HEK293 (cell line): ENCODE data around the gene ARL3.
A peak's percentile ranks its signal among the peaks of the same experiment; 100 is the strongest.

Experiments
- CTCF ChIP-seq: fragments of 450-650 bp; formaldehyde crosslinking; IDR thresholded peaks from 2 replicates; pipeline ENCODE4 v1.5.1; 2016; ENCODE audit warnings: missing biosample characterization, missing genetic modification characterization
- GFI1B ChIP-seq: fragments of 450-650 bp; formaldehyde crosslinking; IDR thresholded peaks from 2 replicates; pipeline ENCODE4 v1.5.1; 2016; ENCODE audit warnings: missing biosample characterization, missing genetic modification characterization
- HOXA7 ChIP-seq: sonication (generic); formaldehyde crosslinking; IDR thresholded peaks from 2 replicates; pipeline ENCODE4 v1.8.1; 2022; ENCODE audit warnings: missing genetic modification reagents, borderline replicate concordance
- KLF16 ChIP-seq: fragments of 450-650 bp; formaldehyde crosslinking; IDR thresholded peaks from 2 replicates; pipeline ENCODE4 v1.5.1; 2017; ENCODE audit warnings: missing biosample characterization, missing genetic modification characterization
- OVOL3 ChIP-seq: fragments of 450-650 bp; formaldehyde crosslinking; IDR thresholded peaks from 2 replicates; pipeline ENCODE4 v1.5.1; 2016; ENCODE audit warnings: missing biosample characterization, missing genetic modification characterization
- SCRT2 ChIP-seq: fragments of 450-650 bp; formaldehyde crosslinking; IDR thresholded peaks from 2 replicates; pipeline ENCODE4 v1.5.1; 2016; ENCODE audit warnings: missing biosample characterization, missing genetic modification characterization
- SP7 ChIP-seq: fragments of 450-650 bp; formaldehyde crosslinking; IDR thresholded peaks from 2 replicates; pipeline ENCODE4 v1.5.1; 2016; ENCODE audit warnings: missing biosample characterization, missing genetic modification characterization
- YY2 ChIP-seq: fragments of 450-650 bp; formaldehyde crosslinking; IDR thresholded peaks from 2 replicates; pipeline ENCODE4 v1.5.1; 2016; ENCODE audit warnings: missing biosample characterization, missing genetic modification characterization
- ZFHX2 ChIP-seq: fragments of 450-650 bp; formaldehyde crosslinking; conservative IDR thresholded peaks from 2 replicates; pipeline ENCODE4 v1.5.1; 2016; ENCODE audit warnings: missing biosample characterization, missing genetic modification characterization
- ZNF146 ChIP-seq: fragments of 450-650 bp; formaldehyde crosslinking; IDR thresholded peaks from 2 replicates; pipeline ENCODE4 v1.5.1; 2016; ENCODE audit warnings: missing biosample characterization, missing genetic modification characterization
- ZNF148 ChIP-seq: fragments of 450-650 bp; formaldehyde crosslinking; IDR thresholded peaks from 2 replicates; pipeline ENCODE4 v1.5.0; 2017; ENCODE audit warnings: missing biosample characterization, missing genetic modification characterization, borderline replicate concordance
- ZNF175 ChIP-seq: fragments of 450-650 bp; formaldehyde crosslinking; IDR thresholded peaks from 2 replicates; pipeline ENCODE4 v1.5.1; 2016; ENCODE audit warnings: missing biosample characterization, missing genetic modification characterization
- ZNF202 ChIP-seq: fragments of 450-650 bp; formaldehyde crosslinking; IDR thresholded peaks from 2 replicates; pipeline ENCODE4 v1.5.1; 2016; ENCODE audit warnings: missing biosample characterization, missing genetic modification characterization, borderline replicate concordance
- ZNF23 ChIP-seq: fragments of 450-650 bp; formaldehyde crosslinking; IDR thresholded peaks from 2 replicates; pipeline ENCODE4 v1.5.1; 2016; ENCODE audit warnings: missing biosample characterization, missing genetic modification characterization, borderline replicate concordance
- ZNF239 ChIP-seq: fragments of 450-650 bp; formaldehyde crosslinking; IDR thresholded peaks from 2 replicates; pipeline ENCODE4 v1.5.1; 2016; ENCODE audit warnings: missing biosample characterization, missing genetic modification characterization
- ZNF449 ChIP-seq: fragments of 450-650 bp; formaldehyde crosslinking; IDR thresholded peaks from 2 replicates; pipeline ENCODE4 v1.5.1; 2017; ENCODE audit warnings: missing biosample characterization, mild to moderate bottlenecking, missing genetic modification characterization, moderate library complexity
- ZNF473 ChIP-seq: fragments of 450-650 bp; formaldehyde crosslinking; IDR thresholded peaks from 2 replicates; pipeline ENCODE4 v1.5.1; 2017; ENCODE audit warnings: missing biosample characterization, missing genetic modification characterization
- ZNF501 ChIP-seq: fragments of 450-650 bp; formaldehyde crosslinking; IDR thresholded peaks from 2 replicates; pipeline ENCODE4 v1.5.1; 2016; ENCODE audit warnings: missing biosample characterization, missing genetic modification characterization
- ZNF529 ChIP-seq: fragments of 450-650 bp; formaldehyde crosslinking; IDR thresholded peaks from 2 replicates; pipeline ENCODE4 v1.5.1; 2017; ENCODE audit warnings: missing genetic modification characterization, missing biosample characterization; ENCODE audit not compliant: insufficient replicate concordance
- ZNF561 ChIP-seq: fragments of 450-650 bp; IDR thresholded peaks from 2 replicates; pipeline ENCODE4 v1.5.1; 2018; ENCODE audit warnings: missing biosample characterization, missing genetic modification characterization, borderline replicate concordance
- ZNF610 ChIP-seq: fragments of 450-650 bp; formaldehyde crosslinking; IDR thresholded peaks from 2 replicates; pipeline ENCODE4 v1.5.1; 2016; ENCODE audit warnings: missing biosample characterization, missing genetic modification characterization, borderline replicate concordance
- ZNF692 ChIP-seq: fragments of 450-650 bp; formaldehyde crosslinking; IDR thresholded peaks from 2 replicates; pipeline ENCODE4 v1.5.1; 2016; ENCODE audit warnings: missing biosample characterization, missing genetic modification characterization
- ZNF701 ChIP-seq: fragments of 450-650 bp; formaldehyde crosslinking; IDR thresholded peaks from 2 replicates; pipeline ENCODE4 v1.5.1; 2016; ENCODE audit warnings: missing biosample characterization, missing genetic modification characterization
- ZSCAN30 ChIP-seq: fragments of 450-650 bp; IDR thresholded peaks from 2 replicates; pipeline ENCODE4 v1.5.1; 2018; ENCODE audit warnings: missing biosample characterization, mild to moderate bottlenecking, missing genetic modification characterization, moderate library complexity
- TF ChIP-seq, protein P1 (sequence below): fragments of 450-650 bp; formaldehyde crosslinking; conservative IDR thresholded peaks from 2 replicates; pipeline ENCODE4 v1.5.1; 2016; ENCODE audit warnings: low read depth, missing biosample characterization, missing genetic modification characterization
- TF ChIP-seq, protein P2 (sequence below): fragments of 450-650 bp; formaldehyde crosslinking; IDR thresholded peaks from 2 replicates; pipeline ENCODE4 v1.5.1; 2016; ENCODE audit warnings: missing biosample characterization, missing genetic modification characterization, low read depth

ARL3 gene

DNA sequence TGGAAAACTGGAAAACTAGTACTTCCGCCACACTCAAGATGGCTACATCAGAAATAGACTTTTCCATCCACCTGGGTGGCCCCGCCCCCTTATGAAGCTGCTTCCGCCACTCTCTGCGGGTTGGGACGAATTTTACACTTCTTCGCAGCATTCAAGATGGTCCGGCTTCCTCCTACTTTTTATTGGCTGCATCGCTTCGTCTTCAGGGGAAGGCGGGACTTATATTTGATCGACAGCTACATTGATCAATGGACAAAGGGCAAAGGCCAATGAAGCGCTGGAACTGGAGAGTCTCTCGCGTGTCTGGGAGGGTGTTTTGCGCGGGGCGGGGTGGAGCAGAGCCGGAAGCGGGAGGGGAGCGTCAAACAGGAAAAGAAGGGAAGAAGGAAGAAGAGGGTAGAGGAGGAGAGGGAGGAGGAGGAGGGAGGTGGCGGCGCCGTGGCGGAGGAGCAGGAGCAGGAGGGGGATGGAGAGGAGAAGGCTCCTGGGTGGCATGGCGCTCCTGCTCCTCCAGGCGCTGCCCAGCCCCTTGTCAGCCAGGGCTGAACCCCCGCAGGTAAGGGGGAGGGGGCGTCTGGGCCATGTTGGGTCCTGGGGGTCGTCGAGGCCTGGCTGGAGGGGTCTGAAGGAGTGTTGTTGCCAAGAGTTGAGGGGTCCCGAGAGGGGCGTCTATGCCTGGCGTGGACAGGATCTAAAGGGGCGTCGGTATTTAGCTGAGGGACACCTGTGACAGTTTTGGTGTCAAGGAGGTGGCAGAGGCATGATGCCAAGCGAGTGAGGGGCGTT is 29.6 kb upstream of the ARL3 start, which contains the start of gene WBP1L (continued):
- TF ChIP-seq ZFHX2 (tag by site-specific recombination) (peak; percentile 72), ZNF529 (tag by site-specific recombination) (no peak), ZNF449 (tag by site-specific recombination) (peak; percentile 9; the same call in 1 of the 2 replicates), ZNF239 (tag by site-specific recombination) (0 out of 2 replicates have a peak, but pooled peaks have one; percentile 46), ZNF561 (no peak), ZNF473 (tag by site-specific recombination) (no peak), ZNF23 (tag by site-specific recombination) (no peak), ZSCAN30 (tag by site-specific recombination) (no peak; the same call in none of the 2 replicates), KLF16 (peak; percentile 85), HOXA7 (no peak), ZNF146 (tag by site-specific recombination) (no peak), ZNF175 (tag by site-specific recombination) (no peak), YY2 (peak; percentile 73), OVOL3 (tag by site-specific recombination) (no peak), ZNF692 (no peak), SP7 (tag by site-specific recombination) (no peak; the same call in 1 of the 2 replicates), ZNF501 (peak; percentile 55; the same call in 1 of the 2 replicates), ZNF148 (tag by site-specific recombination) (no peak), GFI1B (tag by site-specific recombination) (no peak), ZNF701 (no peak), SCRT2 (tag by site-specific recombination) (peak; percentile 79), CTCF (tag by site-specific recombination) (0 out of 2 replicates have a peak, but pooled peaks have one; percentile 32), ZNF202 (tag by site-specific recombination) (no peak), ZNF610 (tag by site-specific recombination) (no peak; the same call in 1 of the 2 replicates)
- TF ChIP-seq, protein P1, sequence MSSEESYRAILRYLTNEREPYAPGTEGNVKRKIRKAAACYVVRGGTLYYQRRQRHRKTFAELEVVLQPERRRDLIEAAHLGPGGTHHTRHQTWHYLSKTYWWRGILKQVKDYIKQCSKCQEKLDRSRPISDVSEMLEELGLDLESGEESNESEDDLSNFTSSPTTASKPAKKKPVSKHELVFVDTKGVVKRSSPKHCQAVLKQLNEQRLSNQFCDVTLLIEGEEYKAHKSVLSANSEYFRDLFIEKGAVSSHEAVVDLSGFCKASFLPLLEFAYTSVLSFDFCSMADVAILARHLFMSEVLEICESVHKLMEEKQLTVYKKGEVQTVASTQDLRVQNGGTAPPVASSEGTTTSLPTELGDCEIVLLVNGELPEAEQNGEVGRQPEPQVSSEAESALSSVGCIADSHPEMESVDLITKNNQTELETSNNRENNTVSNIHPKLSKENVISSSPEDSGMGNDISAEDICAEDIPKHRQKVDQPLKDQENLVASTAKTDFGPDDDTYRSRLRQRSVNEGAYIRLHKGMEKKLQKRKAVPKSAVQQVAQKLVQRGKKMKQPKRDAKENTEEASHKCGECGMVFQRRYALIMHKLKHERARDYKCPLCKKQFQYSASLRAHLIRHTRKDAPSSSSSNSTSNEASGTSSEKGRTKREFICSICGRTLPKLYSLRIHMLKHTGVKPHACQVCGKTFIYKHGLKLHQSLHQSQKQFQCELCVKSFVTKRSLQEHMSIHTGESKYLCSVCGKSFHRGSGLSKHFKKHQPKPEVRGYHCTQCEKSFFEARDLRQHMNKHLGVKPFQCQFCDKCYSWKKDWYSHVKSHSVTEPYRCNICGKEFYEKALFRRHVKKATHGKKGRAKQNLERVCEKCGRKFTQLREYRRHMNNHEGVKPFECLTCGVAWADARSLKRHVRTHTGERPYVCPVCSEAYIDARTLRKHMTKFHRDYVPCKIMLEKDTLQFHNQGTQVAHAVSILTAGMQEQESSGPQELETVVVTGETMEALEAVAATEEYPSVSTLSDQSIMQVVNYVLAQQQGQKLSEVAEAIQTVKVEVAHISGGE, result peak; percentile 92
- TF ChIP-seq, protein P2, sequence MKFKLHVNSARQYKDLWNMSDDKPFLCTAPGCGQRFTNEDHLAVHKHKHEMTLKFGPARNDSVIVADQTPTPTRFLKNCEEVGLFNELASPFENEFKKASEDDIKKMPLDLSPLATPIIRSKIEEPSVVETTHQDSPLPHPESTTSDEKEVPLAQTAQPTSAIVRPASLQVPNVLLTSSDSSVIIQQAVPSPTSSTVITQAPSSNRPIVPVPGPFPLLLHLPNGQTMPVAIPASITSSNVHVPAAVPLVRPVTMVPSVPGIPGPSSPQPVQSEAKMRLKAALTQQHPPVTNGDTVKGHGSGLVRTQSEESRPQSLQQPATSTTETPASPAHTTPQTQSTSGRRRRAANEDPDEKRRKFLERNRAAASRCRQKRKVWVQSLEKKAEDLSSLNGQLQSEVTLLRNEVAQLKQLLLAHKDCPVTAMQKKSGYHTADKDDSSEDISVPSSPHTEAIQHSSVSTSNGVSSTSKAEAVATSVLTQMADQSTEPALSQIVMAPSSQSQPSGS (tag by site-specific recombination), result no peak
